BLaER1 treated with 17β-estradiol and CSF1 and Interleukin-3, amounts not matched to agents 10 nM and 100 nM (cell line): ENCODE results near the gene YIF1B.

ENCODE experiments used
- H3K27ac ChIP-seq, 11 experiments: shearing (Covaris generic); formaldehyde crosslinking; 2 replicates each; pipeline ENCODE4 v1.8.1; 2022
- H3K27me3 ChIP-seq, 11 experiments: shearing (Covaris generic); formaldehyde crosslinking; 2 replicates each; pipeline ENCODE4 v1.8.1; 2022
- H3K36me3 ChIP-seq, 11 experiments: shearing (Covaris generic); formaldehyde crosslinking; 2 replicates each; pipeline ENCODE4 v1.8.1; 2022
- H3K4me1 ChIP-seq, 10 experiments: shearing (Covaris generic); formaldehyde crosslinking; 2 replicates each; pipeline ENCODE4 v1.8.1; 2022
- H3K4me2 ChIP-seq, 11 experiments: shearing (Covaris generic); formaldehyde crosslinking; 2 replicates each; pipeline ENCODE4 v1.8.1; 2022
- H3K4me3 ChIP-seq, 10 experiments: shearing (Covaris generic); formaldehyde crosslinking; 2 replicates each; pipeline ENCODE4 v1.8.1; 2022
- H3K9ac ChIP-seq, 11 experiments: shearing (Covaris generic); formaldehyde crosslinking; 2 replicates each; pipeline ENCODE4 v1.8.1; 2022
- H3K9me3 ChIP-seq, 11 experiments: shearing (Covaris generic); formaldehyde crosslinking; replicated peaks in 1 of 11; 2 replicates each; pipeline ENCODE4 v1.8.1; 2022
- H4K20me1 ChIP-seq, 11 experiments: shearing (Covaris generic); formaldehyde crosslinking; 2 replicates each; pipeline ENCODE4 v1.8.1; 2022
- Cebpa-rat ChIP-seq, 11 experiments: shearing (Covaris generic); IDR thresholded peaks; 2 replicates each; pipeline ENCODE4 v1.8.1; 2022

YIF1B gene

GRCh38 chr19:38303517-38304351 is 12.0 kb downstream of the YIF1B start, which contains the start of gene C19orf33:
TSS of gene C19orf33 (plus strand) at chr19:38304251. CDS start at chr19:38304262, 11 bp downstream.
- Histone ChIP-seq H3K27me3 (no peaks in the 10 kb centered on the region), H3K4me2 (peak within 1 kb of the TSS in 3 of 11 experiments; percentile 8 to 54 (median 26); a peak in 3 of 22 replicates), H3K4me3 (no peak within 1 kb of the TSS), H3K27ac (0 out of 22 replicates have a peak within 1 kb of the TSS, but pooled peaks of 1 of the 11 experiments have one; percentile 16), H4K20me1 (peaks cover 0 to 25% (median 0%) of the 10 kb centered on the region in 11 experiments; a peak in 3 of 22 replicates), H3K9me3 (no peaks in the 10 kb centered on the region), H3K4me1 (peaks cover 0 to 24% (median 5%) of the 10 kb centered on the region in 10 experiments; a peak in 16 of 20 replicates), H3K36me3 (peaks cover 29 to 61% (median 52%) of the 10 kb centered on the region in 11 experiments), H3K9ac (no peak within 1 kb of the TSS; a peak in 1 of 22 replicates)
- no peak for TF ChIP-seq Cebpa-rat (IDR thresholded peaks at IDR 0.05)

GRCh38 chr19:38298821-38299680 is 16.7 kb downstream of the YIF1B start:
- H3K4me3 ChIP-seq: no peak overlapping the region
- no peaks in the 10 kb centered on the region for H3K27me3 ChIP-seq
- H3K4me2 ChIP-seq: peak overlapping the region in 6 of 11 experiments; percentile 13 to 40 (median 28); a peak in 8 of 22 replicates

GRCh38 chr19:38294090-38294489 is 21.7 kb downstream of the YIF1B start:
- no peaks in the 10 kb centered on the region for H3K27me3 ChIP-seq
- H3K27ac ChIP-seq: no peak overlapping the region
- peaks cover 30 to 57% (median 48%) of the 10 kb centered on the region in 11 experiments for H3K36me3 ChIP-seq
- no peak overlapping the region for H3K4me2 ChIP-seq
- peaks cover 7 to 29% (median 19%) of the 10 kb centered on the region in 10 experiments; a peak in 18 of 20 replicates for H3K4me1 ChIP-seq
- peaks cover 0 to 11% (median 0%) of the 10 kb centered on the region in 11 experiments; a peak in 4 of 22 replicates for H4K20me1 ChIP-seq
- no peak for TF ChIP-seq Cebpa-rat (IDR thresholded peaks at IDR 0.05)
- no peak overlapping the region for H3K9ac ChIP-seq
- peaks cover 0 to 4% (median 0%) of the 10 kb centered on the region in 11 experiments; a peak in 1 of 22 replicates for H3K9me3 ChIP-seq
- H3K4me3 ChIP-seq: no peak overlapping the region

More at GRCh38 chr19:38298821-38299680, 16.7 kb downstream of the YIF1B start:
- Histone ChIP-seq H4K20me1 (peaks cover 0 to 1% (median 0%) of the 10 kb centered on the region in 11 experiments; a peak in 1 of 22 replicates), H3K9me3 (peaks cover 0 to 4% (median 0%) of the 10 kb centered on the region in 11 experiments; a peak in 1 of 22 replicates), H3K36me3 (peaks cover 5 to 24% (median 12%) of the 10 kb centered on the region in 11 experiments; a peak in 18 of 22 replicates), H3K9ac (no peak overlapping the region), H3K27ac (no peak overlapping the region), H3K4me1 (peaks cover 0 to 16% (median 9%) of the 10 kb centered on the region in 10 experiments; a peak in 16 of 20 replicates)
- no peak for TF ChIP-seq Cebpa-rat (IDR thresholded peaks at IDR 0.05)

- Histone ChIP-seq H3K4me2 (no peak overlapping the region), H3K27me3 (no peaks in the 10 kb centered on the region), H3K9ac (no peak overlapping the region), H3K9me3 (peaks cover 0 to 4% (median 0%) of the 10 kb centered on the region in 11 experiments; a peak in 1 of 22 replicates), H3K27ac (no peak overlapping the region), H3K4me1 (peaks cover 1 to 29% (median 22%) of the 10 kb centered on the region in 10 experiments; a peak in 17 of 20 replicates), H3K36me3 (peaks cover 39 to 65% (median 56%) of the 10 kb centered on the region in 11 experiments), H3K4me3 (no peak overlapping the region), H4K20me1 (peaks cover 0 to 13% (median 0%) of the 10 kb centered on the region in 11 experiments; a peak in 5 of 22 replicates)
- no peak for TF ChIP-seq Cebpa-rat (IDR thresholded peaks at IDR 0.05)
Measured at GRCh38 chr19:38293281-38293680, 22.5 kb downstream of the YIF1B start.

GRCh38 chr19:38291855-38292254 is 23.9 kb downstream of the YIF1B start:
- peaks cover 5 to 43% (median 33%) of the 10 kb centered on the region in 10 experiments; a peak in 19 of 20 replicates for H3K4me1 ChIP-seq
- H3K27me3 ChIP-seq: no peaks in the 10 kb centered on the region
- peaks cover 39 to 78% (median 60%) of the 10 kb centered on the region in 11 experiments for H3K36me3 ChIP-seq
- H4K20me1 ChIP-seq: peaks cover 0 to 20% (median 0%) of the 10 kb centered on the region in 11 experiments; a peak in 8 of 22 replicates
- H3K9ac ChIP-seq: no peak overlapping the region
- H3K9me3 ChIP-seq: peaks cover 0 to 3% (median 0%) of the 10 kb centered on the region in 11 experiments; a peak in 1 of 22 replicates
- H3K4me3 ChIP-seq: no peak overlapping the region
- TF ChIP-seq Cebpa-rat (IDR thresholded peaks at IDR 0.05): no peak
- no peak overlapping the region for H3K4me2 ChIP-seq
- H3K27ac ChIP-seq: no peak overlapping the region

GRCh38 chr19:38290631-38291147 is 25.1 kb downstream of the YIF1B start:
- Histone ChIP-seq H3K9me3 (no peaks in the 10 kb centered on the region), H3K27ac (peak overlapping the region in 3 of 11 experiments; percentile 32 to 35 (median 35); a peak in 5 of 22 replicates), H3K4me1 (peaks cover 16 to 55% (median 45%) of the 10 kb centered on the region in 10 experiments), H3K36me3 (peaks cover 41 to 89% (median 65%) of the 10 kb centered on the region in 11 experiments), H4K20me1 (peaks cover 0 to 20% (median 0%) of the 10 kb centered on the region in 11 experiments; a peak in 8 of 22 replicates), H3K4me2 (peak overlapping the region in 5 of 11 experiments; percentile 49 to 88 (median 57); a peak in 9 of 22 replicates), H3K27me3 (no peaks in the 10 kb centered on the region), H3K4me3 (no peak overlapping the region), H3K9ac (peak overlapping the region in 5 of 11 experiments; percentile 8 to 29 (median 24); a peak in 5 of 22 replicates)
- no peak for TF ChIP-seq Cebpa-rat (IDR thresholded peaks at IDR 0.05)

GRCh38 chr19:38289955-38290354 is 25.8 kb downstream of the YIF1B start:
- Histone ChIP-seq H3K4me1 (peaks cover 24 to 62% (median 52%) of the 10 kb centered on the region in 10 experiments), H3K27ac (peak overlapping the region in 3 of 11 experiments; percentile 32 to 35 (median 35); a peak in 3 of 22 replicates), H3K36me3 (peaks cover 41 to 95% (median 65%) of the 10 kb centered on the region in 11 experiments), H3K9ac (peak overlapping the region in 4 of 11 experiments; percentile 1 to 29 (median 13); a peak in 4 of 22 replicates), H3K27me3 (no peaks in the 10 kb centered on the region), H3K4me3 (no peak overlapping the region), H4K20me1 (peaks cover 0 to 20% (median 0%) of the 10 kb centered on the region in 11 experiments; a peak in 8 of 22 replicates), H3K4me2 (peak overlapping the region in 5 of 11 experiments; percentile 49 to 88 (median 57); a peak in 9 of 22 replicates), H3K9me3 (no peaks in the 10 kb centered on the region)
- no peak for TF ChIP-seq Cebpa-rat (IDR thresholded peaks at IDR 0.05)
